ENCODE results near the gene EXTL1.

- TF ChIP-seq POLR2A (IDR thresholded peaks at IDR 0.05) (no peak), CTCF (IDR thresholded peaks at IDR 0.05) (no peak)
These were observed 9.6 kb downstream of the EXTL1 start for GRCh38 chr1:26031196-26031595.
